GM12874 (cell line): ENCODE results near the gene CLPSL2.

Source experiments
- CTCF ChIP-seq: IDR thresholded peaks from 2 replicates; pipeline ENCODE4 v1.5.1; 2011; ENCODE audit warnings: low read depth, mild to moderate bottlenecking, control low read depth, low read length, moderate library complexity; ENCODE audit not compliant: insufficient read depth

CLPSL2 gene

GRCh38 chr6:35809809-35810208 is 33.4 kb downstream of the CLPSL2 start:
- TF ChIP-seq CTCF, result no peak

- TF ChIP-seq CTCF, result no peak
Measured at GRCh38 chr6:35810971-35811698, 34.7 kb downstream of the CLPSL2 start.

GRCh38 chr6:35811699-35811995 is 35.2 kb downstream of the CLPSL2 start:
- no peak for TF ChIP-seq CTCF

- TF ChIP-seq CTCF, result no peak
Measured at GRCh38 chr6:35817515-35817914, 41.1 kb downstream of the CLPSL2 start.

- TF ChIP-seq CTCF, result no peak
Measured at GRCh38 chr6:35823601-35824000, 47.2 kb downstream of the CLPSL2 start.

- TF ChIP-seq CTCF, result no peak
Measured at GRCh38 chr6:35824552-35825192, 48.3 kb downstream of the CLPSL2 start.
